DMS153 treated with DMSO at 0.1 percent for 48 hours (cell line): ENCODE data around the gene ARL6IP1.
A peak's percentile ranks its signal among the peaks of the same experiment; 100 is the strongest.
"Not testable (repeated sequence)": the region's sequence is repeated elsewhere in the genome, so short reads cannot be mapped to it uniquely, and the experiment has no call there.

ENCODE experiments used
- DNase-seq: peaks from one replicate; lab custom pipeline; 2025; ENCODE audit not compliant: unreplicated experiment; lab: John Stamatoyannopoulos, UW

Gene ARL6IP1

GRCh38 chr16:18800293-18800692, 1.1 kb downstream of the ARL6IP1 start:
- no peak for DNase-seq

- DNase-seq: no peak
Observed at GRCh38 chr16:18799500-18799899, 1.8 kb downstream of the ARL6IP1 start.

GRCh38 chr16:18797746-18798145, 3.6 kb downstream of the ARL6IP1 start:
- DNase-seq: no peak

- DNase-seq: no peak
Observed at GRCh38 chr16:18796377-18796776, 5.0 kb downstream of the ARL6IP1 start.

GRCh38 chr16:18792836-18793433, 8.4 kb downstream of the ARL6IP1 start:
- DNase-seq: no peak

GRCh38 chr16:18789850-18790706, 11.3 kb downstream of the ARL6IP1 start, which contains the start of gene RPS15A:
Gene RPS15A, minus strand, starts transcription at chr16:18790334. Its CDS starts 1,221 bp downstream, at chr16:18789113.
- DNase-seq: peak; percentile 95

- peak; percentile 3 for DNase-seq
Observed at GRCh38 chr16:18789515-18789849, 11.9 kb downstream of the ARL6IP1 start.

- DNase-seq: no peak
Observed at GRCh38 chr16:18788828-18789514, 12.4 kb downstream of the ARL6IP1 start.

GRCh38 chr16:18784917-18785623, 16.3 kb downstream of the ARL6IP1 start:
- DNase-seq: no peak

- no peak for DNase-seq
Observed at GRCh38 chr16:18783430-18784341, 17.7 kb downstream of the ARL6IP1 start.

- no peak for DNase-seq
Observed at GRCh38 chr16:18782697-18783429, 18.5 kb downstream of the ARL6IP1 start.

GRCh38 chr16:18781232-18781631, 20.1 kb downstream of the ARL6IP1 start:
- not testable (repeated sequence) for DNase-seq

- not testable (repeated sequence) for DNase-seq
Observed at GRCh38 chr16:18780460-18781026, 20.8 kb downstream of the ARL6IP1 start.

- DNase-seq: not testable (repeated sequence)
Observed at GRCh38 chr16:18777664-18778063, 23.7 kb downstream of the ARL6IP1 start.

GRCh38 chr16:18776334-18776733, 25.0 kb downstream of the ARL6IP1 start:
- DNase-seq: not testable (repeated sequence)

- not testable (repeated sequence) for DNase-seq
Observed at GRCh38 chr16:18774651-18775050, 26.7 kb downstream of the ARL6IP1 start.

- not testable (repeated sequence) for DNase-seq
Observed at GRCh38 chr16:18772171-18772570, 29.2 kb downstream of the ARL6IP1 start.

GRCh38 chr16:18770336-18770962, 30.9 kb downstream of the ARL6IP1 start:
- DNase-seq: not testable (repeated sequence)

GRCh38 chr16:18767217-18767616, 34.1 kb downstream of the ARL6IP1 start:
- DNase-seq: not testable (repeated sequence)
